Activated CD4-positive, alpha-beta memory T cell treated with anti-CD3 and anti-CD28 coated beads for 36 hours (primary cell): Measurements from ENCODE around the gene LILRB4. TPM values are rescaled to one million over a fixed set of nuclear protein-coding genes. Genes with fewer than 3 reads are reported as not detected.
"Not testable (repeated sequence)": the region's sequence is repeated elsewhere in the genome, so short reads cannot be mapped to it uniquely, and the experiment has no call there.

Experiments
- CTCF ChIA-PET: fragments of 350-600 bp; sonication (Branson Sonifier 250); formaldehyde crosslinking; loops from one replicate; lab custom pipeline; 2021; ENCODE audit warnings: antibody characterized with exemption, inconsistent platforms; lab: Charles Lee
- POLR2A ChIA-PET: fragments of 350-600 bp; sonication (Branson Sonifier 250); formaldehyde crosslinking; loops from one replicate; lab custom pipeline; 2021; ENCODE audit warnings: antibody characterized with exemption; lab: Charles Lee
- DNase-seq: peaks from one replicate; pipeline ENCODE4 v3.0.0-alpha.2; 2020
- H3K27ac Mint-ChIP-seq: one replicate; pipeline ENCODE4 v1.8.0; 2021; ENCODE audit warnings: mixed read lengths
- H3K27me3 Mint-ChIP-seq: one replicate; pipeline ENCODE4 v1.8.0; 2021; ENCODE audit warnings: mixed read lengths
- H3K36me3 Mint-ChIP-seq: one replicate; pipeline ENCODE4 v1.8.0; 2021; ENCODE audit warnings: mixed read lengths
- H3K4me1 Mint-ChIP-seq: one replicate; pipeline ENCODE4 v1.8.0; 2021; ENCODE audit warnings: low read depth, mixed read lengths
- H3K4me3 Mint-ChIP-seq: one replicate; pipeline ENCODE4 v1.8.0; 2021; ENCODE audit warnings: mild to moderate bottlenecking, mixed read lengths
- H3K9me3 Mint-ChIP-seq: one replicate; pipeline ENCODE4 v1.8.0; 2021; ENCODE audit warnings: mixed read lengths
- intact Hi-C: fragments of 100-400 bp; cut with micrococcal nuclease; formaldehyde crosslinking; loops from one replicate; pipeline ENCODE4 v1.15.1; 2023
- total RNA-seq, 2 experiments: library from RNA; stranded (reverse); gene quantifications; one replicate each; pipeline ENCODE4 v1.2.3, GENCODE V29; 2021

LILRB4 gene
- total RNA-seq, result not detected

- DNase-seq, result no peak
- no peaks in the 10 kb centered on the region for H3K4me1 Mint-ChIP-seq
- no peak within 1 kb of the TSS for H3K27ac Mint-ChIP-seq
- H3K9me3 Mint-ChIP-seq, result peaks cover 6% of the 10 kb centered on the region
- POLR2A ChIA-PET, result no interaction called here
- H3K36me3 Mint-ChIP-seq, result no peaks in the 10 kb centered on the region
- intact Hi-C loops, result no loop called here
- H3K4me3 Mint-ChIP-seq, result no peak within 1 kb of the TSS
- peaks cover 17% of the 10 kb centered on the region for H3K27me3 Mint-ChIP-seq
- CTCF ChIA-PET, result no interaction called here
Observed at GRCh38 chr19:54662730-54663129, at the start of gene LILRB4. TSS of gene LILRB4 (plus strand) at chr19:54662985. CDS start at chr19:54663034, 49 bp downstream.

GRCh38 chr19:54614726-54615125 lies 48.1 kb upstream of the LILRB4 start:
- no peaks in the 10 kb centered on the region for H3K36me3 Mint-ChIP-seq
- CTCF ChIA-PET, result interaction anchor here (1.0 kb wide), 1 partner anchor 822 kb away, joined by 3 read pairs; no protein-coding TSS in a partner anchor
- DNase-seq, result no peak
- H3K27me3 Mint-ChIP-seq, result peaks cover 3% of the 10 kb centered on the region
- H3K4me1 Mint-ChIP-seq, result no peaks in the 10 kb centered on the region
- intact Hi-C loops, result no loop called here
- H3K27ac Mint-ChIP-seq, result no peak overlapping the region
- no peak overlapping the region for H3K4me3 Mint-ChIP-seq
- POLR2A ChIA-PET, result no interaction called here
- peaks cover 6% of the 10 kb centered on the region for H3K9me3 Mint-ChIP-seq

- peaks cover 2% of the 10 kb centered on the region for H3K27me3 Mint-ChIP-seq
- DNase-seq, result no peak
- POLR2A ChIA-PET, result no interaction called here
Observed at GRCh38 chr19:54616057-54616456, 46.7 kb upstream of the LILRB4 start.

GRCh38 chr19:54616821-54617560 lies 45.8 kb upstream of the LILRB4 start:
- CTCF ChIA-PET, result interaction anchor here (0.6 kb wide), 1 partner anchor 136 kb away, joined by 3 read pairs; no protein-coding TSS in a partner anchor
- H3K36me3 Mint-ChIP-seq, result no peaks in the 10 kb centered on the region
- H3K27ac Mint-ChIP-seq, result no peak overlapping the region
- no peak overlapping the region for H3K4me3 Mint-ChIP-seq
- POLR2A ChIA-PET, result no interaction called here
- DNase-seq, result no peak
- H3K4me1 Mint-ChIP-seq, result no peaks in the 10 kb centered on the region
- H3K27me3 Mint-ChIP-seq, result no peaks in the 10 kb centered on the region
- intact Hi-C loops, result no loop called here
- H3K9me3 Mint-ChIP-seq, result peaks cover 3% of the 10 kb centered on the region

More at GRCh38 chr19:54616057-54616456, 46.7 kb upstream of the LILRB4 start:
- CTCF ChIA-PET, result no interaction called here
- H3K27ac Mint-ChIP-seq, result no peak overlapping the region
- no peaks in the 10 kb centered on the region for H3K36me3 Mint-ChIP-seq
- H3K4me1 Mint-ChIP-seq, result no peaks in the 10 kb centered on the region
- H3K4me3 Mint-ChIP-seq, result no peak overlapping the region
- intact Hi-C loops, result no loop called here
- H3K9me3 Mint-ChIP-seq, result peaks cover 3% of the 10 kb centered on the region

- intact Hi-C loops, result no loop called here
- Mint-ChIP-seq H3K27me3 (peaks cover 7% of the 10 kb centered on the region), H3K9me3 (no peaks in the 10 kb centered on the region), H3K4me3 (no peak overlapping the region), H3K36me3 (no peaks in the 10 kb centered on the region), H3K27ac (no peak overlapping the region), H3K4me1 (no peaks in the 10 kb centered on the region)
- DNase-seq, result no peak
- CTCF ChIA-PET, result no interaction called here
- POLR2A ChIA-PET, result no interaction called here
Observed at GRCh38 chr19:54620464-54620863, 42.3 kb upstream of the LILRB4 start.

GRCh38 chr19:54622431-54622830 lies 40.4 kb upstream of the LILRB4 start:
- Mint-ChIP-seq H3K36me3 (no peaks in the 10 kb centered on the region), H3K9me3 (no peaks in the 10 kb centered on the region), H3K4me3 (no peak overlapping the region), H3K4me1 (no peaks in the 10 kb centered on the region), H3K27ac (no peak overlapping the region), H3K27me3 (peaks cover 13% of the 10 kb centered on the region)
- no peak for DNase-seq
- ChIA-PET CTCF (no interaction called here), POLR2A (no interaction called here)
- intact Hi-C loops, result no loop called here

GRCh38 chr19:54624234-54624633 lies 38.6 kb upstream of the LILRB4 start:
- POLR2A ChIA-PET, H3K27ac Mint-ChIP-seq, DNase-seq, intact Hi-C loops, H3K9me3 Mint-ChIP-seq, H3K36me3 Mint-ChIP-seq, H3K4me3 Mint-ChIP-seq, H3K4me1 Mint-ChIP-seq, CTCF ChIA-PET: not testable (repeated sequence)
- peaks cover 19% of the 10 kb centered on the region for H3K27me3 Mint-ChIP-seq

- POLR2A ChIA-PET, H3K4me3 Mint-ChIP-seq, H3K4me1 Mint-ChIP-seq, DNase-seq, H3K27ac Mint-ChIP-seq, intact Hi-C loops, H3K36me3 Mint-ChIP-seq, H3K9me3 Mint-ChIP-seq, CTCF ChIA-PET: not testable (repeated sequence)
- H3K27me3 Mint-ChIP-seq, result peaks cover 24% of the 10 kb centered on the region
Observed at GRCh38 chr19:54624934-54625730, 37.7 kb upstream of the LILRB4 start.

GRCh38 chr19:54626757-54627156 lies 36.0 kb upstream of the LILRB4 start:
- ChIA-PET CTCF (no interaction called here), POLR2A (no interaction called here)
- no peak overlapping the region for H3K4me3 Mint-ChIP-seq
- intact Hi-C loops, result no loop called here
- peaks cover 2% of the 10 kb centered on the region for H3K4me1 Mint-ChIP-seq
- no peak for DNase-seq
- no peaks in the 10 kb centered on the region for H3K36me3 Mint-ChIP-seq
- H3K27ac Mint-ChIP-seq, result no peak overlapping the region
- no peaks in the 10 kb centered on the region for H3K9me3 Mint-ChIP-seq
- peaks cover 31% of the 10 kb centered on the region for H3K27me3 Mint-ChIP-seq

- H3K4me1 Mint-ChIP-seq, H3K36me3 Mint-ChIP-seq, intact Hi-C loops, H3K27ac Mint-ChIP-seq, H3K9me3 Mint-ChIP-seq, POLR2A ChIA-PET, DNase-seq, H3K4me3 Mint-ChIP-seq, CTCF ChIA-PET: not testable (repeated sequence)
- H3K27me3 Mint-ChIP-seq, result peaks cover 37% of the 10 kb centered on the region
Observed at GRCh38 chr19:54627912-54628311, 34.9 kb upstream of the LILRB4 start.

- DNase-seq, H3K4me1 Mint-ChIP-seq, CTCF ChIA-PET, H3K9me3 Mint-ChIP-seq, H3K4me3 Mint-ChIP-seq, POLR2A ChIA-PET, intact Hi-C loops, H3K36me3 Mint-ChIP-seq, H3K27ac Mint-ChIP-seq: not testable (repeated sequence)
- peaks cover 31% of the 10 kb centered on the region for H3K27me3 Mint-ChIP-seq
Observed at GRCh38 chr19:54630262-54630661, 32.5 kb upstream of the LILRB4 start, which contains the start of gene LILRB1. TSS of gene LILRB1 (plus strand) at chr19:54630484. CDS start at chr19:54631074, 590 bp downstream.

- H3K27me3 Mint-ChIP-seq, result peaks cover 28% of the 10 kb centered on the region
- ChIA-PET POLR2A (no interaction called here), CTCF (no interaction called here)
- intact Hi-C loops, result no loop called here
- no peak for DNase-seq
- H3K9me3 Mint-ChIP-seq, result no peaks in the 10 kb centered on the region
- peaks cover 2% of the 10 kb centered on the region for H3K4me1 Mint-ChIP-seq
- no peaks in the 10 kb centered on the region for H3K36me3 Mint-ChIP-seq
- H3K4me3 Mint-ChIP-seq, result no peak overlapping the region
- H3K27ac Mint-ChIP-seq, result no peak overlapping the region
Observed at GRCh38 chr19:54630782-54631181, 32.0 kb upstream of the LILRB4 start.
